Endometrial microvascular endothelial cells (primary cell): ENCODE measurements around the gene TMEM170B. TPM values are rescaled to one million over a fixed set of nuclear protein-coding genes. Genes with fewer than 3 reads are reported as not detected.

Source experiments
- in situ Hi-C: cut with HindIII; loops from 2 replicates; pipeline ENCODE4 v1.10.0; 2017; ENCODE audit warnings: low sequenced_read_pairs, low pct_unique_long_range_greater_than_20kb; ENCODE audit errors: inconsistent ontology term
- total RNA-seq: library from RNA; depleted of rRNA; stranded (reverse); fragments of >200 nt; gene quantifications from one replicate; pipeline ENCODE4 v1.2.3, GENCODE V29; 2015; ENCODE audit errors: inconsistent ontology term

TMEM170B gene
- total RNA-seq, 1 donor from 2014 or later, result 0.93 TPM

DNA sequence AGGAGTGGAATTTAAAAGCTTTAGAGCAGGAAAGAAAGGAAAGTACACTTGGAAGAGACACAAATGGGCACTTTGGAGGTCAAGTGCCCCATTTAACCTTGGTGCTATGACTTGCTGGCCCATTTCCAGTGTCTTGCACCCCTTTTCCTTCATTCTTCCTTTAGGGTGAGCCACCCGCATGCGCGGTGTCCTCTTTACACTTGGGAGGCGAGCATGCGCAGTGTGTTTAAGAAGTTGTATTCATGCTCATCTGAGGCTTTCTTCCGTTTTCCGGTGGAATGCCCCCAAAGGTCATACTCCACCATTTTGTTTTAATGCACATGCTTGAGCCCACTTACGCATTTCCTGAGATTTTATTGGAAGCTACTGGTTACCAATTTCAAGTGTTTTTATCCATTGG is 29.1 kb downstream of the TMEM170B start:
- in situ Hi-C loops, result no loop called here

DNA sequence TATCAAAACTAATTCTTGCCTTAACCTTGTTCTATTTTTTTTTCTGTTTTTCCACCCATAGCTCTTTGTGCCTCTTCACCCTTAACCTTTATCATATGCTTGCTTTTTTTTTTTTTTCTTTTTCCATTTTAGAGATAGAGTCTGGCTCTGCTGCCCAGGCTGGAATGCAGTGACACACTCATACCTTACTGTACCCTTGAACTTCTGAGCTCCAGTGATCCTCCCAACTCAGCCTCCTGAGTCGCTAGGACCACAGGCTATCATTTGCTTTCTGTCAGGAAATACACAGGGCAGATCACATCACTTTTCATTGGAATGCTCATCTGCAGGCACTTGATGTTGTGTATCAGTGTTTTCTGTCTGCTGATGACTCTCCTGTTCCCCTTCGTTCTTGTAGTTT is 33.5 kb downstream of the TMEM170B start:
- in situ Hi-C loops, result no loop called here

DNA sequence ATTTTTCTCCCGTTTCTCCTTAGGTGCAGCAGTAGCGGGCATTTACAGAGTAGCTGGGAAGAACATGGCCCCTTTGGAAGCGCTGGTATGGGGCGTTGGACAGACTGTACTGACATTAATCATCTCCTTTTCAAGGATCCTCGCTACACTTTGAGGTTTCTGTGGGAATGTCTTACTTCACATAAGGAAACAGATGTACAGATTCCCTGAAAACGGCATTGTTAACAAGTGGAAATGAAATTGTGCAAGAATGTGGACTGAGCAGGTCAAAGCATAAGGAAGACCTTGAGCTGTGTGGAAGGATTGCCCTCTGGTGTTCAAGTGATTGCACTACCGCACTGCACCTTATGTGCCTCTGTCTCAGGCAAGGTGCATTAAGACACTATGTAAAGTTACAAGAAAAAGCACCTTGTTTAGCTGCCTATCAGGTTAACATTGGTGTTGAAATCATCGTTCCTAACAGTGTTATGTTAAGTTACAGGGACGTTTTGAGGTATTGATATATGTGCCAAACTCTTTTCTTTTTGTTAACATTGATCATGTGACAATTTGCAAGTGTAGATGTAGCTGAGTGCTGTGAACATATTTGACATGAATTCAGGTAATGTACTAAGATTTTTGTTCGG is 38.0 kb downstream of the TMEM170B start:
- in situ Hi-C loops, result no loop called here

DNA sequence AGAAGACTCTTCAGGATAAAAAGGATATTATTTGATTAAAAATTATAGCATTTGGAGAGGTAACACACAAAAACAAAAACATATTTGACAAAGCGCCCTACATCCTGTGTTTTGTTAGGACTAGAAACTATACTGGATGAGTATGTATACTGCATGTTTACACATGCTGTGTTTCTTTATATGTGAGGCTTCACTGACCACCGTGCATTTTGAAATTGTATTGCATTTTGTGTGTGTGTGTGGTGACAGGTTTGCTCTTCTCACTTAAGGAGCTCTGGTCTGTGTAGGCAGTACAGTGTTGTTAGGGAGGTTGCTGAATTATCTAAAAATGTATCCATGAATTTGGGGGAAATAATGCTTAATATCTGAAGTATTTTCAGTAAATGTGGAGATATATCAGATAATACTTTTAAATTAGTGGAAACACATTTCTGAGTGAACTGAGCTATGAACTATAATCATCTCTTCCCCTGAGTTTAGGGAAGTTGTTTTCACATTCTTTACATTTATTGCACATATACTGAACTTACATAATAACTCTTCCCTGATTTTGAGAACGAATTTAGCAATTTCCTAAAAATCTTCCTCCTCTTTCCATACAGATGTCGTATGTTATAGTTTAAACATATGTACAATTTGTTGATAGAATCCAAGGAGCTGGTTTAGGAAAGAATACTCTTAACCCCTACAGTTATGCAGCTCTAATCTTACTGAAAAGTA is 43.3 kb downstream of the TMEM170B start:
- in situ Hi-C loops, result no loop called here

DNA sequence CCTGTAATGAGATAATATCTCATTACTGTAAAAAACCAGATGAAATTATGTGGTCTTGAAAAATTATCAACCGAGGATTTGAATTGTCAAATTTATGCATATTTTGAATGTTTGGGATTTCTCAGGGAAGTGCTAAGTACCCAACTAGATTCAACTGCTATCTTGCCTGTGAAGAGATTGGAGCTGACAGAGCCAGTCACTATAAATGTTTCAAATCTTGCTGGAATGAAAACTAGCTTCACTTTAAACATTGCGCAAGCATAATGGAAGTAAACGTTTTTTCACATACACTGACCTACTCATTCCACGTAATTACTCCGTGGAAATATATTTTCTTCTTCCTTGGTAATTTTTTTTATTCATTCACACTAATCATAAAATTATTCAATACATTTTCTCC is 46.7 kb downstream of the TMEM170B start:
- in situ Hi-C loops, result no loop called here

DNA sequence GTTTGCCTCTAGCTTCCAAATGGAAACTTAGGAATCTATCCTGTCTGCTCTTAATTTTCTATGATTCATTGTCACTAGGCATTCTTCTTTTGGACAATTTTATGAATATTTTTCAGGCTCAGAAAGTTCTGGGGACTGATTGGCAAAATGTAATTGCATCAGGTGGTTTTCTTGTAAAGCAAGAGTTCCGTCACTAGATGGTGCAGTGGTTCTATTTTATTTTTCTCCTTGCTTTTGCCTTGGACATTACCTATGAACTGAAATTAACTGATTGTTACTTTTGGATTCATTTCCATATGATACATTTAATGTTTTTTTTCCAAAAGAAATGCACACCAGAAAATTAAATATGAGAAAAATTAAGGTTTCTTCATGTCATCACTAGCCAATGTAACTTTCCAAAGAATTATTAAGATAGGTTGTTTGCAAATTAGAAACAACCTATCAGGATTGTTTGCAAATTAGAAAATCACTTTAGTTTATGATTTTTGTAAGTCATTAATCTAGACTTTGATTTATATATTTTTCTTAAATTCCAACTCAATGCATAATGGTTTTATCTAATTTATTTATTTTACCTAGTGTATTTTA is 48.0 kb downstream of the TMEM170B start:
- in situ Hi-C loops, result no loop called here

DNA sequence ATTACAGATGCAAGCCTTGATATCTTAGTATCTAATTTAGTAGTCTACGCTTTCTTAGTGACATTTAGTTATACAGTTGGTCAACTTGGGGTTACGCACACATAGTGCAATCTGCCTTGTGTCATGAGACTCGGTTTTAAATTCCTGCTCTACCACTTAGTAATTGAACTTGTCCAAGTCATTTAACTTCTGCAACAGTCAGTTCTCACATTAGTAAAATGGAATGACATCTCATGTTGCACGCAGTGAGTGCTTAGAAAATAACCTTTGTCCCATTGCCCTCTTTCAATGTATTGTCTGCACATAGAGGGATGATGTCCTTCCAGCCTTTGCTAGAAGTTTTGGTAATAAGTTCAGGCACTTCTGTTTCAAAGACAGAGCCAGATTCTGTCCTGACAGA is 48.6 kb downstream of the TMEM170B start:
- in situ Hi-C loops, result no loop called here

DNA sequence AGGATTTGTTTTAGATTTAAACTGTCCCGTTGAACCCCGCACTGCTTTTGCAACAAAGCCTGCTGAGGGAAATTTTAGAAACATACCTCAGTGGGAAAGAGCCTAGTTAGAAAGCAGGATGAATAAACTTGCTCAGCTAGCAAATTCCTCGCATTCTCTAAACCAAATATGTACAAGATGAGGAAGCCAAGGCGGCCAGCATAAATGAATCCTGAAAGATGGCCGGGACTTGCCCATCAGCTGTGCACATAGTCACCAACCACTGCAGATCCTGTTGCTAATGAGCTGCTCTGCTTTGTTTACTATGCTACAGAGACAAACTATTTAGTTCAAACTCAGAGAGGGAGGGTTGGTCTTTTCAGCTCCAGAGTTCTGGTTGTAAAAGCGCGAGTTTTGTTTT is 49.0 kb downstream of the TMEM170B start:
- in situ Hi-C loops, result no loop called here

DNA sequence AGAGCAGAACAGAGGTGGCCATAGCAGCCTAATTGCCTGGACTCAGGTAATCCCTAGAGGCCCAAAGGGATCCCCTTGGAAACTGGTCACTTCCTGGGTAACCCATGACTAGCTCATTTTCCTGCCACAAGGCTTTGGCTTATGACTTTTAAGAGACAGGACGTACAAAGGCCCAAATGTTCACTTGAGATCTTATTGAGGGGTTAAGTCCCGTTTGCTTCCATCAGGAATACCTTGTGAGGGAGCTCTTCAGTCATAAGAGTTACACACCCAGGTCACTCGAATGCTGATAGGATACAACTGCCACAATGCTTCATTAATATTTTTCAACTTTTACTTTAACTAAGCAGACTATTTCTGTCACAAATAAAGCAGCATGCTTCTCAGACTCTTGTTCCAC is 51.7 kb downstream of the TMEM170B start:
- in situ Hi-C loops, result no loop called here

DNA sequence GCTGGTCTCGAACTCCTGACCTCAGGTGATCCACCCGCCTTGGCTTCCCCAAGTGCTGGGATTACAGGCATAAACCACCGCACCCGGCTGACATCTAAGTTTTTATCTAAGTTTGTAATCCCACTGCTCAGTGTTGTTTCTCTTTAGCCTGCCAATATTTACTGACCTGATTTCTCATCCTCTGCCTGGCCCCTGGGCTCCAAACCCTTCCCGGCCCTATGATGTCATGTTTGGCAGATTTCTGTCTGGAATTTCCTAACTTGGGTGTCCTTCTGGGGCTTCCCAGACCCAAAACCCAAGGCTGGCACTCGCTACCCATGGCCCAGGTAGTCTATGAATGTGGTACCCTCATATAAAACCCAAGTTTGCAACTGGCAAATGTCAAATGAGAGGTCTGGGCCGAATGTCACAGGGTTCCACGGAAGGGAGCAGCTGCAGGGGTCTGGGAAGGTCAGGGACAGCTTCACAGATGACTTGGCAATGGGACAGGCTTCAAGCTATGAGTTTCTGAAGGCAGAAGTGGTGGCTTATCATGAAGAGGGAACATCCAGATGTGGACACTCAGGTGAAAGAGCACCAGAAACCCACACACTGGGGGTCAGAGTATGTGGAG is 54.9 kb downstream of the TMEM170B start:
- in situ Hi-C loops, result no loop called here

DNA sequence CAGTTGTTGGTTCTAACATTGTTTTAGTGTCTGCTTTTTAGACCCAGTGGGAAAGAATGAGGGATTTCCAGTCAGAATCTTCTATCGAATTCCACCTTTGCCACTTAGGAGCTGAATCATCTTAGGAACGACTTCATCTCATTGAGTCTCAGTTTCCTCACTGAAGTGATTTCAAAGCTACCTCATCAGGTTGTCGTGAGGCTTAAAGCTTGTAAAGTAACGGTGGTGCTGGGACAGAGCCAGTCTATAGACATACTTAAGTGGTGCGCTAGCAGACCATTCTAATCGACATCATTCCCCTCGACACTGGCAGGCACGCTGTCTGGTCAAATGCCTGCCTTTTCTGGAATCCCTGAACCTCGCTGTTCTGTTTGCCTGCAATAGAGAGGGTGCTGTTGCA is 55.5 kb downstream of the TMEM170B start:
- in situ Hi-C loops, result no loop called here

DNA sequence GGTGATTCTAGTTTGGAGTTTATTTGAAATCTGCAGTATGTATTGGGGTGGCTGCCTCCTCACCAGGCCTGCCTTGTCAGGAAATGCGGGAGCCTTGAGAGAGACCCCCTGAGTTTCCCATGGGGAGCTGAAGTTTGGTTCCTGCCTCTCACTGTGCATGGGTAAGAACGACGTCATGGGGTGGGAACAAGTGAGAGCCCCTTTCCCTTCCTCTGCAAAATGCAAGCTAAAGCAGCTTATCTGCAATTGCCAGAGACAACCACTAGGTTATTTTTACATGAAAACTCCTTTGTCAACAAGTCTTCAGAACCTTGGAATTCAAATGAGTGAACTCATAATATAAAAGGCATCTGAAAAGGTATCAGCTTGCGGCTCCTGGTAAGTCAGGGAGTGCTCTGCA is 58.4 kb downstream of the TMEM170B start:
- in situ Hi-C loops, result no loop called here

DNA sequence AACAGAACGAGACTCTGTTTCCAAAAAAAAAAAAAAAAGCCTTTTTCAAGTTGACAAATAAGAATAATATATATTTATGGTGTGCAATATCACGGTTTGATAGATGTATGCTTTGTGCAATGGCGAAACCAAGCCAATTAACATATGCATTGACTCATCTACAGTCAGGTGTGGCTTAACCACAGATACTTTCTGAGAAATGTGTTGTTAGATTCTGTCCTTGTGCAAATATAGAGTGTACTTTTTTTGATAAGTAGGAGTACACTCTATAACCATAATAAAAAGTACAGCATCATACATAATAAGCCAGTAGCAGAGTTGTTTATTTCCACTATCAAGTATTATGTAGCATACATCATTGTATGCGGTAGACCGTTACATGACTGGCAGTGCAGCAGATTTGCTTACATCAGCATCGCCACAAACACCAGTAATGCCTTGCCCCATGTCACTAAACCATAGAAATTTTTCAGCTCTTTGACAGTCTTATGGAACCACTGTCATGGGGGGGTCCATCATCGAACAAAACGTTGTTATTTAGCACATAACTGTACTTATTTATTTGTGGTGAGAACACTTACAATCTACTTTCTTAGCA is 59.2 kb downstream of the TMEM170B start:
- in situ Hi-C loops, result no loop called here

DNA sequence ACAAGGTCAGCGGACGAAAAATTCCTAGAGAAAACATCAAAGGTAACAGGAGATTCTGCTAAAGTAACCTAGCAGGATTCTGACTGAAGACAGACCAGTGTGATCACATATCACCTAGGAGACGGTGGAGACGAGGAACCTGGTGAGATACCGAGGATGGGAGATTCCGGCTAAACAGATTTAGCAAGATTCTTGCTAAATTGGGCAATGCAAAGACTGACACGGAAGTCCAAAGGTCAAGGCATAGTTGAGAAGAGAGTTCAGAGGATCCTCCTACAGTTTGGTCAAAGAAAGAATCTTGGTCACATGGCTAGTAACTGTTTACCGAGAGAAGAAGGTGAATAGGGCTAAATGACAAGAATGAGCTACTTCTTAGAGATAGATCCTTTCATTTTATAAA is 61.1 kb downstream of the TMEM170B start:
- in situ Hi-C loops, result no loop called here

DNA sequence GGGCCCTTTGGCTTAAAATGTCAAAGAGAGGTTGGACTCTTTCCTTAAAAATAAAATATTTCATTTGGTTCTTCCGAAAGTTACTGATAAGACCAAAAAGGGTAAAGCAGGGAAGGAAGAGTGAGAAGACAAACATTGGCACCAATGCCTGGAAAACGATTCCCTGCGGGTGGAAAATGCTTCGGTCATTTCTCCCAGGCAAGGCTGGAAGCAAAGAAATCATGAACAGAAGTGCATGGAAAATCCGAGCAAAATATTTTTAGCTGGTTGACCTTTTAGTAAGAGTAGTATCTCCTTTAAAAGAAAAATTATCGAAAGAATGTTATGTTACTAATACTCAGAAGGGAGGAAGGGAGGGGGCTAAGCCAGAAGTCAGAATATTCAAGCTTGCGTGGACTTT is 62.7 kb downstream of the TMEM170B start:
- in situ Hi-C loops, result loop anchor here (25.0 kb wide), 3 partner anchors 412 to 987 kb away; partner anchors contain the start of genes EDN1 and HIVEP1

DNA sequence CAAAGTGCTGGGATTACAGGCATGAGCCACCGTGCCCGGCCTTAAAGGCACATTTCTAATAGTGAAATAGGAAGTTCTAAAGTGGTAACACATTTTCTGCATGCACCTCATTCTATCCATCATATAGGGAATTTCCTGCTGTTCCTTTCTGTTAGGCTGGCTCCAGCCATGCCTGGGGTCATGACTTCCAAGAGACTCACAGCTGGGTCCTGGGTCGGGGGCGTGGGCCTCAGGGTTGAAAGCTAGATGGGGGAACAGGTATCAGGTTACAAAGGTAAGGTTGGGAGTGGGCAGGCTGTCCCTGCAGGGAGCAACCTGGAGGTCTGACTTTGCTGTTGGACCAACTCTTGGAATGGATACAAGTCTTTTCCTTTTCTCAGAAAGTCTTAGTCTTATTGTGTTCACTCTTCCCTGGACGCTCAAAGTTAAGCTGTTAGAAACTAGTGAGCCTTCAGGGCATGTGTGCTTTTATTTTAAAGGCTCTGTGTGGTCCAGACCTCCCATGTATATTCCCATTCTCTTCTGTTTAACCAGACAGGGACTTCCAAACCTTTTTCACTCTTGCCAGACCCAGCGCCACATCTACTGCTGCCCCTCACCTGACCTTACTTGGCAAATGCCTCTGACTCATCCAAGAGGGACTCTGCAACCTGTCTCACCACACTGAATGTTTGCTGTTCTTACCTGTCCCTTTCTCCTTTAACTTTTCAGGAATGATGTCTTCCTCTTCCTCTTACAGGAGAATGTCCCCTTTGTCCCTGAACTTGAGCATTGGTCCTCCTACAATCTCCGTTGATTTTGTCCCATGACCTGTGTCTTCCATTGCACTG is 64.4 kb downstream of the TMEM170B start:
- in situ Hi-C loops, result loop anchor here (25.0 kb wide), 3 partner anchors 410 to 985 kb away; partner anchors contain the start of genes EDN1 and HIVEP1

DNA sequence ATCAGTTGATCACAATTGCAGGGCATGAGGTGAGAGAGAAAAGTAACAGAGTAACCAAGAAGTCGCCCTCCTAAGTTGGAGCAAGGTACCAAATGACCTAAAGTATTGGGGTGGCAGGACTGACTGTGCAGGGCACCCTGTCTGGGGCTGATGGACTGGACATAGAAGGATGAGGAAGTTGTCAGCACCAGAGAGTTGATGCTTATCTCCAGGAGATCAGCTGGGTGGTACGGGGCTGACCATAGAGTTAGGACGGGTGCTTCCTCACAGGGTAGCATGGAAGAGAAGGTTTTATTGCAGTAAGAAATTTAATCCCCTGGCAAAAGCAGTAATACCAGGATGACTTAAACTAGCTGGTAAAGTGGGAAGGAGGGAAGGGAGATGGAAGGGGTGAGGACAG is 66.7 kb downstream of the TMEM170B start:
- in situ Hi-C loops, result loop anchor here (25.0 kb wide), 3 partner anchors 408 to 983 kb away; partner anchors contain the start of genes EDN1 and HIVEP1

DNA sequence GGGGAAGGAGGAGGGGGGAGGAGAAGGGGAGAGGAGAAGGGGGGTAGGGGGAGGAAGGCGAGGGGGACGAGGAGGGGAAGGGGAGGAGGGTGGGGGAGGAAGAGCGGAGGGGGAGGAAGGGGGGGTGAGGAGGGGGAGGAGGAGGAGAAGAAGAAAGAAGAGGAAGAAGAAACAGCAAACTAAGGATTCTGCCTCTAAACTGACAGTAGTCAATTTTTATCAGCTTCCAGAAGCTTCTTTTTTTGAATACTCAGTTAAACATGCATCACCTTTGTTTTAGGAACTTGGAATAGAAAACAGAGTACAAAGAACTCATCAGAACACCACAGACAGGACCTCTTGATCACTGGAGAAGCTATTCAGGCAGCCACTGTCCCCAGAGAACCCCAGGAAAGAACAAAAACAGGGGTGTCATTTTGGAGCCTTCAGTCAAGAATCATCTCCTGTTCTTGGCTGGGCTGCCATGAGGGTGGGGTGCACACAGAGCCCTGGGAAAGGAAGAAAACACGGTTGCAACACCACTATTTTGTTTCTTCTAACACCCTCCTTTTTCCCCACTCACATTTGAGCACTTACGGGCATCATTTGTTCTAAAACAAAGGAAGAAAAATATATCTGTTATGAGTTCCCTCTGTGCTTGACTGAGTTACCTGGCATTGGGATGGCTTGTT is 67.4 kb downstream of the TMEM170B start:
- in situ Hi-C loops, result loop anchor here (5.0 to 25.0 kb wide), 4 partner anchors 52 to 982 kb away; partner anchors contain the start of genes EDN1 and HIVEP1
